Left lobe of liver (tissue), 2 donors: ENCODE measurements around the gene IKZF3. TPM values are rescaled to one million over a fixed set of nuclear protein-coding genes. Genes with fewer than 3 reads are reported as not detected.
"Not testable (repeated sequence)": the region's sequence is repeated elsewhere in the genome, so short reads cannot be mapped to it uniquely, and the experiment has no call there.

Experiments used
- ATAC-seq: fragments of 200-7000 bp; cut with Tn5 transposase; one replicate; pipeline ENCODE4 v1.9.1; 2020; ENCODE audit warnings: mild to moderate bottlenecking, moderate library complexity
- DNase-seq: peaks from one replicate; pipeline ENCODE4 v3.0.0-alpha.2; 2020; ENCODE audit warnings: low spot score
- total RNA-seq: library from RNA; stranded (reverse); gene quantifications from one replicate; pipeline ENCODE4 v1.2.1, GENCODE V29; 2021
- donor health status: DM: no; HTN: no; CAD: no; lungs with moderate emphysema.
- donor health status: DM: no; HTN: yes; CAD: no.

Gene IKZF3
- total RNA-seq, 1 donor from 2014 or later = 0.63 TPM

GRCh38 chr17:39782481-39782880 is 81.6 kb downstream of the IKZF3 start:
- DNase-seq = no peak
- ATAC-seq = no peak

DNA sequence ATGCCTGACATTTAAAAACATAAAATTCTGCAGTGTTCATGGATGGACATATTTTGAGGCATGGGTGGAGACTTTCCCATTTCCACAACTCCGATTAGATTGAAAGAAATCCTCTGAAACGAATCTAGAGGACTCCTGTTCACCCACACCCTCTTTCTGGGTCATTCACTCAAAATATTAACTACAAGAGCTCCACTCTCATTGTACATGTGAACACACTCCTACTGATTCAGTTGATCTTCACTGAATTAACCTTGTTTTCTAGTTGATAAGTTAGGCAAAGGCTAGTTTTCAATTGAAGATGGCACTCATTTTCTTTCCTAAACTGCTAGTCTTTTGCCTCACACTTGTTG is 82.3 kb downstream of the IKZF3 start:
- DNase-seq = no peak
- no peak for ATAC-seq

GRCh38 chr17:39781031-39781860 is 82.9 kb downstream of the IKZF3 start:
- ATAC-seq = no peak

DNA sequence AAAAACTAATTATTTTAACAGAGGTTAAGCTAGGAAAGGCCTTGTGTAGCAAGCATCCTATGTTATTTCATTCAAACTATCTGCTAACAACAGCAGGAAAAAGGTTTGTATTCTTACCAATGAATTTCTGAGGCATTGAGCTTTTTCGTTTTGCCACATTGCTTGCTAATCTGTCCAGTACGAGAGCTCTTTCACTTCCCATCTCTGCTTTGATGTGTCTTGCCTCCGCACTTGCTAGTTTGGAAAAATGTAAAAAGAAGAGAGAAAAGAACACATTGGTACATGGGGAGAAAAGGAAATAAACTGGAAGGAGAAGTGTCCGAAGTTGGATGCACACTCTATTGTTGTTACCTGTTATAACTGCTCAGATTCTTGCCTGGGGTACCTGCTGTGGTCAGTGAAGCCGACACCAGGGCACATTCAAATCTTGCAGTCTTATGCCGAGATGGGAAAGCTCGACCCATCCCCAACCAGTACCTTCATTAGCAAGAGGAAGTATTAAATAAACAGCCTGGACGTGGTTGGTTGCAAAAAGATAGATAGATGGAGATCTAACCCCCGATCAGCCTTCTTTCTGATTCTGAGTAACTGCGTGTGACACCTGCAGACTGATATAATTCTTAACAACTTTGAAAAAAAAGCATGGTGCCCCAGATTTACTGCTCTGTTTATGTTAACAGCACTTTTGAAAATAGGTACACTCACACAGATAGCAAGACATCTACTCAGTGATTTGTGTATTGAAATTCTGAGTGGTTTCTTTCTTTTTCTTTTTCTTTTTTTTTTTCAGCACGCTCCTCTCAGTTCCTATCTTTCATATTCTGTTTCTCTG is 86.4 kb downstream of the IKZF3 start:
- ATAC-seq (no peak), DNase-seq (no peak)

More at GRCh38 chr17:39781031-39781860, 82.9 kb downstream of the IKZF3 start:
- DNase-seq = no peak

DNA sequence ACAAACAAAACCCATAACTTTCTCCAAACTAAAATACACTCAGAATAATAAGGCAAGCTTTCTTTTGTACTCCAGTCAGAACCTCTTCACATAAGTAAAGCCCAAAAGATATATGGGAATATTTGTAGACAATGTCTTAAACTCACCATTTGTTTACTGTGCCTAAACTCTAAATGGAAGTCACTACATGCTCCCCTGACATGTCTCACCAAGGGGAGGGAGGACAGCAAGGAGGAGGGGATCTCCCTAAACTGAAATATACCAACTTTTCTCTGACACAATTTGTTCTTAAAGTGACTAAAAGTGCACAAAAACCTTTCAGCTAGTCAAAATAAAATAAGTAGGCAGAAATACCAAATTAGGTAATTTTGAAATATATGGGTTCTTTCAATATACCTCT is 87.9 kb downstream of the IKZF3 start:
- ATAC-seq = no peak
- no peak for DNase-seq

- no peak for DNase-seq
- no peak for ATAC-seq
Observed at GRCh38 chr17:39775031-39775430, 89.1 kb downstream of the IKZF3 start.

DNA sequence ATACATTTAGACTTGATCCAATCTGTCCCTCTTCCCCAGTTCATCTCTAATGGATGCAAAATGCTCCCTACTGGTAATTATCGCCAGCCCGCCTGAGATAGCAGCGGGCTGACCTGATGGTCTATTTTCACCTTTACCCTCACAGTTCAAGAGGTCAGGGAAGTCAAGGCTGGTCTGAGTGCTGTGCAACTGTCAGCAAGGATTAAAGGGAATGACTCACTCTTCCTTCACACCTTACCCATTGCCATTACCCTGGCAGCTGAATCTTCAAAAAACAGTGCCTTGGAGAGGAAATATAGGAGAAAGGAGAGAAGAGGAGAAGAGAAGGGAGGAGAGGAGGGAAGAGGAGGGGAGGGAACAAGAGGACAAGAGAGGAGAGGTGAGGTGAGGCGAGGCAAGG is 90.1 kb downstream of the IKZF3 start:
- DNase-seq = no peak
- no peak for ATAC-seq

GRCh38 chr17:39772987-39773934 is 90.9 kb downstream of the IKZF3 start:
- no peak for DNase-seq
- ATAC-seq = no peak

- no peak for ATAC-seq
- no peak for DNase-seq
Observed at GRCh38 chr17:39772415-39772814, 91.7 kb downstream of the IKZF3 start.

DNA sequence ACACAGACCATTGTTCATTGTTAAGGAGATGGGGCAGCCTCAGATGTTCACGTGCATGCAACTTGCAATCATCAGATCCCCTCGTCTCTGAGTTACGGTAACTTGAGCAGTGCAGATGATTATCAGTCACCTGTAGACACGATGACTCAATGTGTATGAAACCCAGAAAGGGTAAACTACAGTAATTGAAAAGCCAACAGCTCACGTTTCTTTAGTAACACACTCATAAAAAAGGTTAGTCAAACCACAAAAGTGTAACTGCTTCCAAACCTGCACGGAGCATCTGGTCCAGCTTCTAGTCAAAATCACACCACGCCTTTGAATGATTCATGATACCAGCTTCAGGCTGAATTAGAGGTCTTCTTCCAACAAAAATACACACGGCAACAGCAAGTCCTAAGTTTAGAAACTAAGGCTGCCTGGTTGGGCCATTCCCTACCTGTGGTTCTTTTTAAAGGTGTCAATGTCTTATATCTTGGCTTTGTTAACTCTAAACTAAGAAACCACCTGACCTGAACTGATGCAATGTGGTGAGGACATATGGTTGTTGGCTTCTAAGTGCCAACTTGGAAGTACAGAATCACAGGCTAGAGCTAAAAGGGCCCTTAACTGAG is 94.0 kb downstream of the IKZF3 start:
- DNase-seq = no peak
- ATAC-seq = no peak

- no peak for DNase-seq
- ATAC-seq = no peak
Observed at GRCh38 chr17:39767147-39767546, 97.0 kb downstream of the IKZF3 start.

GRCh38 chr17:39765766-39766165 is 98.3 kb downstream of the IKZF3 start:
- DNase-seq = no peak
- ATAC-seq = no peak

DNA sequence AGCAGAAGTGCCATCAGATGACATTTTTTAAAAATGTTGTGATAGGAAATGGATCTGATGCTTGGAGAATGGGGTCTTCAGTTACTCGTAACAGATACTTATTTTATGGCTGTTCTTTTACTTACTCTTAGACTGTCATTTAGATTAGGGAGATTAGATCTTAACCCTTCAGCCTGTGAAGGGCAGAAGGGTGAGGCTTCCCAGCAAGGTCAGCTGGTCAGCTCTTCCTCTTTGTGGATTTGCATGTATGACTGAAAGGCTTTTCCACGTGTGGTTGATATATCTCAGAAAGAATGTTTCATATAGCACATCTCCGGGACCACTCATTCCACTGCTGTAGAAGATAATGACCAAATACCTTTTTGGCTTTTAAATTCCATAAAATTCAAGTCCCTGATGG is 98.9 kb downstream of the IKZF3 start:
- ATAC-seq = no peak
- DNase-seq = no peak

- DNase-seq, ATAC-seq: not testable (repeated sequence)
Observed at GRCh38 chr17:39764171-39764570, 99.9 kb downstream of the IKZF3 start.

DNA sequence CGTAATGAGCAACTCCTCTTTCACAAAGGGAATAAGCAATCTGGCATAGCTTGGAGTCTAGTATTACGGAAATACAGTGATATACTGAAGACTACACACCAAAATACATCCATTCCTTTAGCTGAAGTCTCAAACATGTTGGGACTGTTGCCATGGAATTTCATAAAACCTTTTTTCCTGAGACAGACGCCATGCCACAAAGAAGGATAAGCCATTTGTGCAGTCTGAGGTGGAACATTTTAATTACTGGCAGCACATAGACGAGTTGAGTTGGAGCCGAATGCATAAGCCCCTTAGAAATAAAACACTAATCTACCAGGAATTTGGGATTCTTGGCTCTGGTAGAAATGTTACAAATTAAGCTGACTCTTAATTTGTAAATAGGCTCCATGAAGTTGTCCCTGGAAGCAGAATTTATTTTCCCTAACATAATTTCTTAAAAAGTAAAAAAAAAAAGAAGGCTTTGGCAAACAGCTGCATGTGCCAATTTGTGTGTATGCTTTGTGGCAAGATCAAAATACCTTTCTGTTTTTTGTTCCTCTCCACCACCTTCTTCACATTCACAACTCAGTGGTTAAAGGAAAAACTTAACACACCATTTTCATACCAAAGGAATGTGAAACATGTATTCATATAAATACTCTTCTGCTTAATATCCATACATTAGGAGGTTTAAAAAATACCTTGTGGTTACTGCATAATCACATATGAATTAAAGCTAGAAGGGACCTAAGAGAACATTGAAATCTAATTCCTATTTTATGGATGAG is 100.9 kb downstream of the IKZF3 start:
- ATAC-seq = no peak
- no peak for DNase-seq

DNA sequence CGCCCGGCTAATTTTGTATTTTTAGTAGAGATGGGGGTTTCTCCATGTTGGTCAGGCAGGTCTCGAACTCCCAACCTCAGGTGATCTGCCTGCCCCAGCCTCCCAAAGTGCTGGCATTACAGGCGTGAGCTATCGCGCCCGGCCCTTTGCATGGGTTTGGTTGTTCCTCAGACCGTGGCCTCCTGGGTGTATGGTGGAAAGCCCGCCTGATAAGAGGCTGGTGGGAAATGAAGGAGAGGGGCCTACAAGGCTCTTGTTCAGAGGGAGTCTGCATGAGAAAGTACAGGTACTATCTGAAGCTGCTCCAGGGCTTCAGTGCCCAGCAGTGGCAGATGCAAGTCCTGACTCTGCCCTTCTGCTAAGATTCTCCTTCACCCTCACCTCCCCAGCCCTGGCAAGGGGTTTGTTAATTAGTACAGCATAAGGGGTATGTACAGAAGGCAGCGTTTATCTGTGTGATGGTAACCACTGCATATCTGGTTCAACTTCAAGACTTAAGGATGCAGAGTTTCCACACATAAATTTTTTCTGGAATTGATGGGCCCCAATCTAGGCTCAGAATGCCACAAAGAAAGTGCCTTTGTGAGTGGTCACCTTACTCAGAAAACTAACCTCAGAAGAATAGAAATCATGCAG is 102.1 kb downstream of the IKZF3 start:
- DNase-seq (no peak), ATAC-seq (no peak)

- DNase-seq = no peak
- ATAC-seq = no peak
Observed at GRCh38 chr17:39759204-39759603, 104.9 kb downstream of the IKZF3 start.

DNA sequence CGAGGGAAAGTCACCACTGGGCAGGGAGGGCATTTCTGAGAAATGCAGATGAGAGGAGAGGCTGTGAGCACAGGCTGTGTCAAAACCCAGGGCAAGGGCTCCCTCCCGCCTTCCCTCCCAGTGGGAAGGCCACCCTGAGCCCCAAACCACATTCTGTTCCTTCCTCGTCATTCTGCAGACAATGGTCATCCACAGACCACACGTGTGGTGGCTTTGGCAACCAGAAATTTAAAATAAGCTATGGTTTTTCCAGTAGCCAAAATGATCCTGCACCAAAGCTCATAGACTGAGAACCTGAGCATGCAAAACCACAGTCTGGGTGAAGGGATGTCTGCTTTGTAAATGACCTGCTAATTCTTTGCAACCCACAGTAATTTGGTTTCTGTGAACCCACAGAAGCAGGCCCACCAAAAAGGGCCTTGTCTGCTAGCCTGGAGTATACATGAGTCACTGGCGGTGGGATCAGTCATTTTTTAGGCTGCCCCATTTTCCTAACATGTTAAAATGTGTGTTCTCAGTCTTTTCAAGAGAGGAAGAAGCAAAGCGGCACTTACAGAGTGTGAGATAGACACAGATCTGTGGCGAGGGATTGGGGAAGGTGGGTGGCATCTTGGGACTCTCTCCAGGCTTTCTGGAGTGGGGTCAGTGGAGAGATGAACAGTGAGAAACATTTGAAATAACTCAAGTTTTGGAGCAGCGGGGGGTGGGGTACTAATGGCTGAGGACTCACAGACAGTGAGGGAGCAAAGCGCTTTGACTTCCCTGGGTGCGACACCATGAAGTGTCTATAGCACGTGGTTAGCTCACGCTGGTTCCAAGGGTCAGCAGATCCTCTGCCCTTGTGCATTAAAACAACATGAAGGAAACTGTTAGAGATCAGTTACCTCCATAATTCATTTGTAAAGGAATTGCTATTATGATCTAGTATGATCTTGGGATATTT is 105.9 kb downstream of the IKZF3 start:
- DNase-seq (no peak), ATAC-seq (no peak)
